ENCODE results near the gene CCL2.

Gene CCL2

DNA sequence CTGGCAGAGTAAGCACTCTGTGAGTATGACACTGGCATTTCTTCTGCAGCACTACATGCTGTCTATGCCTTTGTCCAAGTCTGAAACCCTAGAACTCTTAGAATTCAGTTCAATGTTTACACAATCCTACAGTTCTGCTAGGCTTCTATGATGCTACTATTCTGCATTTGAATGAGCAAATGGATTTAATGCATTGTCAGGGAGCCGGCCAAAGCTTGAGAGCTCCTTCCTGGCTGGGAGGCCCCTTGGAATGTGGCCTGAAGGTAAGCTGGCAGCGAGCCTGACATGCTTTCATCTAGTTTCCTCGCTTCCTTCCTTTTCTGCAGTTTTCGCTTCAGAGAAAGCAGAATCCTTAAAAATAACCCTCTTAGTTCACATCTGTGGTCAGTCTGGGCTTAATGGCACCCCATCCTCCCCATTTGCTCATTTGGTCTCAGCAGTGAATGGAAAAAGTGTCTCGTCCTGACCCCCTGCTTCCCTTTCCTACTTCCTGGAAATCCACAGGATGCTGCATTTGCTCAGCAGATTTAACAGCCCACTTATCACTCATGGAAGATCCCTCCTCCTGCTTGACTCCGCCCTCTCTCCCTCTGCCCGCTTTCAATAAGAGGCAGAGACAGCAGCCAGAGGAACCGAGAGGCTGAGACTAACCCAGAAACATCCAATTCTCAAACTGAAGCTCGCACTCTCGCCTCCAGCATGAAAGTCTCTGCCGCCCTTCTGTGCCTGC lies at the start of gene CCL2:
TSS of gene CCL2 (plus strand) at position 635 of the 730 bp plus-strand sequence. CDS start at position 700, 65 bp downstream.
- no peak for TF ChIP-seq GATA2 (IDR thresholded peaks at IDR 0.05; ENCODE audit: low read depth, low read length)
- TF ChIP-seq GATA3 (IDR thresholded peaks at IDR 0.05; ENCODE audit: low read depth, low read length) = no peak

DNA sequence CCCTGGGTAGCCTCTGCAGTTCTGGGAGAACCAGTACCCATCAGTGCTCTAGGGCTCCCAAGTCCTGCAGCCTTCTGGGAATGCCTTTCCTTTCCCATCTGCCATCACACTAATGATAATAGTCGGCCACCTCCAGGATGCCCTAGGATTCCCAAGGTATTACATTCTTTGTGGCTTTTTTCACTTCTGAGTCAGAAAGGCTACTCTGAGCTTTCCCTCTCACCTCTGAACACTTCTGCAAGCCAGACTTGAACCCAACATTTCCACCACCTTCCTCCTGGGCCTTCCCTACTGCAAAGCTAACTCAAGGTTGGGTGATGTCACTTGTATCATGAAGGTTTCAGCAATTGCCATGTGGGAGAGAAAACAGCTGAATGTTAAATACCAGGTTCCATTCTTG lies 49.7 kb upstream of the CCL2 start:
- TF ChIP-seq GATA3 (IDR thresholded peaks at IDR 0.05; ENCODE audit: low read depth, low read length) (no peak), GATA2 (IDR thresholded peaks at IDR 0.05; ENCODE audit: low read depth, low read length) (no peak)

DNA sequence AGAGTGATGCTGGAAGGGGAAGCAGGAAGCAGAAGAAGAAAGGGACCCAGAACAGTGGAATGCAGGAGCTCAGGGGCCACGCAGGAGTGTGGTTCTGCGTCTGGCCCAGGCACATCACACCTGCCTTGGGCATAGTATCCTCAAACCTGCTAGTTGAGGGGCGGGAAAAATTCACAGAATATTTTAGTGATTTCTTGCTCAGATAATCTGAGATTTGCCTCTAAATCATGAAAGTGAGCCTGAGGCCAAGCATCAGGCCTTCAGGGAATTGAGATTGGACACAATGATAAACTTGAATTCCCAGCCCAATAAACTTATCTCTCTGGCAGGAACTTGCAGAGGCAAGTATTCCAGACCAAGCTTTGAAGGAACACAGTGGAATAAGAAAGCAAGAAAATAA lies 48.5 kb upstream of the CCL2 start:
- TF ChIP-seq GATA3 (IDR thresholded peaks at IDR 0.05; ENCODE audit: low read depth, low read length) (no peak), GATA2 (IDR thresholded peaks at IDR 0.05; ENCODE audit: low read depth, low read length) (no peak)

DNA sequence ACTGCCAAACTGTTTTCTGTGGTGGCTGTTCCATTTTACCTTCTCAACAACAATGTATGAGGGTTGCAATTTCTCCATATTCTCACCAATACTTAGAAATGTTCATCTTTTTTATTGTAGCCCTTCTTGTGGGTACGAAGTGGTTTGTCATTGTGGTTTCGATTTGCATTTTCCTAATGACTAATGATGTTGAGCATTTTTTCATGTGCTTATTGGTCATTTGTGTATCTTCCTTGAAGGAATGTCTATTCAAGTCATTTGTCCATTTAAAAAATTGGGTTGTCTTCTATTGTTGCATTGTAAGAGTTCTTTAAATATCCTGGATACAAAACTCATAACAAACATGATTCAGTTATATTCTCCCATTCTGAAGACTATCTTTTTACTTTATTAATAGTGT lies 47.5 kb upstream of the CCL2 start:
- TF ChIP-seq GATA2 (IDR thresholded peaks at IDR 0.05; ENCODE audit: low read depth, low read length) (no peak), GATA3 (IDR thresholded peaks at IDR 0.05; ENCODE audit: low read depth, low read length) (no peak)

DNA sequence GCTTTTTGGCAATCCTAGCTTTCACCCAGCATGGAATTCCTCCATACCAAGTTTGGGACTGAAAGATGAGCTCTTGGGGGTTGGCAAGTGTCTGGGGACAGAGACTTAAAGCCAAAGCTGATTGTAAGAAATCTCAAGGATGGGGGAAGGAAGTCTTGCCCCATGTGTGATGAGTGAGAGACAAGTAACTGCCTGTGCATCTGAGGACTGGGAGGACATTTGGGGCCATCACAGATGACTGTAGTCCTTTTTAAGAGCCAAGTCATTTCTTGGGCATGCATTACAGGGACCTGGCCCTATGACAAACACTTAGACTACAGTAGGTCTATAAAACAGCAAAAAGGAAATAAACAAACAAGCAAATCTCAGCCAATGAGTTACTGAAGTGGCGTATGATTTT lies 36.3 kb upstream of the CCL2 start:
- TF ChIP-seq GATA2 (IDR thresholded peaks at IDR 0.05; ENCODE audit: low read depth, low read length) = no peak
- TF ChIP-seq GATA3 (IDR thresholded peaks at IDR 0.05; ENCODE audit: low read depth, low read length) = no peak

DNA sequence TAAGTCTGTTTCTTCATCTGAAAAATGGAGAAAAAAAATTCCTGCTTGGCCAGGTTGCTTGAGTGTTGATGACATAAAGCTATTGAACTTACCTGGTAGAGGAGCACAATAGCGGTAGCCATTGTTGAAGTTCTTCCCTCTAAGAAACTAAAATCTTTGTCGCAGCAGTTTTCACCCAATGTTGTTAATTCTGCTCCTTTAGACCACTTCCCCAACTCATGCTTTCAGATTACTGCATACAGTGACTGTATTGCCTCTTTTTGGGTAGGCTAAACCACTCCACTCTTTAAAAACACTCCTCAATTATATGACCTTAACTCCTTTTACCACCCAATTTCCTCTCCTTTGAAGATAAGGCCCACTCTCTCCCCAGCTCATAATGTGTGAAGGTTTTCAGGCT lies 35.7 kb upstream of the CCL2 start:
- TF ChIP-seq GATA2 (IDR thresholded peaks at IDR 0.05; ENCODE audit: low read depth, low read length) = no peak
- no peak for TF ChIP-seq GATA3 (IDR thresholded peaks at IDR 0.05; ENCODE audit: low read depth, low read length)

DNA sequence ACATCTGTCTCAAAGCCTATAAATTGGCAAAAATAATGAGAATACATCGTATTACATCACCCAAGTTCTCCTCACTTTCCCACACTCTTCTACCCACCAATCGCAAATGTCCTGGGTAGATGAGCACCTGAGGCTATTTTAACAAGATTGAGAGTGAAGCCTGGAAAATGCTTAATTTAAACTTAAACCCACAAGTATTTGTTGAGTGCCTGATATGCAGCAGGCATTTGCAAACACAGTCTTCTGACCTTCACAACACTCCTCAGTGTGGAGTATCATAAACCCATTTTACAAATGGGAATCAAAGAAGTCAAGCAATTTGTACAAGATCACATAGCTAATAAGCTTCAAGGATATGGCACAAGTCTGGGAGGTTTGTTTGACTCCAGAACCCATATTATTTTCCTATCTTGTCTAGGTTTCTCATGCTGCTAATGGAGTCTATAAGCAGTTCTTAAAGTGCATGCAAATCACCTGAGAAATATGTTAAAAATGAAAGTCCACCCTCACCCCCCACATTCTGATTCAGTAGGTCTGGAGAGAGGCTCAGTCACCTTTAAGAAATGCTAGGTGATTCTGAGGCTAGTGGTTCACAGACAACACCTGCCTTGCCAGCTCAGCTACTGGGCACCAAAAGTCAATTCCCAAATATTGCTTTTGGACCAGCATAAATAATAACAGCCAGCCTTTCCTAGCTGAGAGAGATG lies 34.9 kb upstream of the CCL2 start:
- TF ChIP-seq GATA2 (IDR thresholded peaks at IDR 0.05; ENCODE audit: low read depth, low read length) (no peak), GATA3 (IDR thresholded peaks at IDR 0.05; ENCODE audit: low read depth, low read length) (no peak)

DNA sequence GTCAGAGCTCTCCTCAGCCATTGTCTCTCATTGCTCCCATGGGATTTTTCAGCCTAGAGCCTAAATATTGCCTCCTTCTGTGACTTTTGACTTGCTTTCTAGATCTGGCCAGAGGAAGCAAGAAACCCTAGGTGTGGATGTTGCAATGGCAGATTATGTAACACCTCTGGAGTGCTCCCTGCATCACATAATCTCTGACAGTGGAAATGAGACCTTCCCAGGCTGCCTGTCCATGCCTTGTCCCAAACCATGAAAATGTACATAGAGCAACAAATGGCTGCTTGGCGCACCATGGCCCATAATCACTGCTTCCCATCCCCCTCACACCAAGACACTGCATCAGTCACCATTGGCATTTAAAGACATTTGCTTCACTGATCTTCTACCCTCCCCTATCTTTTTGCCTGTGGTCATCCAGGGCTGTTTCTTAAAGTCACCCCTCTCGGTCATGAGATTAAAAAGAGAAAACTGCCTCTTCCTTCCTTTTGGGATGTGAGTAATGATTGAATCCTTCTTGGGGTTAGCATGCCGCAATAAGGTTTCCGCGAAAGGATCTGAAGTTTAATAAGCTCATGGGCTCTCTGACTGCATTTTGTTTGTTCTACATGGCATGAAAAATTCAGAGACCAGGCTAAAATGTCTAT lies 34.2 kb upstream of the CCL2 start:
- TF ChIP-seq GATA3 (IDR thresholded peaks at IDR 0.05; ENCODE audit: low read depth, low read length) = no peak
- TF ChIP-seq GATA2 (IDR thresholded peaks at IDR 0.05; ENCODE audit: low read depth, low read length) = no peak

DNA sequence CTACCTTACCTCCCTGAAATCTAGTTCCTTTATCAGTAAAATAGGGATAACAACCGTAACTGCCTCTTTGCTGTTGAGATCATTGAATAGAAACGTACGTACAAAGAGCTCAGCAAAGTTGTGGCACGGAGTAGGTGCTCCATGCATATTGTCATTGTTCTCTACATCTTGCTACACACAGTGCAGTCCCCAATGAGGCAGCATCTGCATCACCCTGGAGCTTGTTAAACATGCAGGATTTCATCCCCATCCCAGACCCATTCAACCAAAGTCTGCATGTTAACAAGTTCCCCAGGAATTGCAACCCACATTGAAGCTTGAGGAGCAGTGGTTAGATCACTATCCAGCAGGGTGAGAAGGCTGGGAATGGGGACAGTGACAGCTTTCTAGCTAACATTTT lies 33.7 kb upstream of the CCL2 start:
- TF ChIP-seq GATA3 (IDR thresholded peaks at IDR 0.05; ENCODE audit: low read depth, low read length) (no peak), GATA2 (IDR thresholded peaks at IDR 0.05; ENCODE audit: low read depth, low read length) (no peak)

DNA sequence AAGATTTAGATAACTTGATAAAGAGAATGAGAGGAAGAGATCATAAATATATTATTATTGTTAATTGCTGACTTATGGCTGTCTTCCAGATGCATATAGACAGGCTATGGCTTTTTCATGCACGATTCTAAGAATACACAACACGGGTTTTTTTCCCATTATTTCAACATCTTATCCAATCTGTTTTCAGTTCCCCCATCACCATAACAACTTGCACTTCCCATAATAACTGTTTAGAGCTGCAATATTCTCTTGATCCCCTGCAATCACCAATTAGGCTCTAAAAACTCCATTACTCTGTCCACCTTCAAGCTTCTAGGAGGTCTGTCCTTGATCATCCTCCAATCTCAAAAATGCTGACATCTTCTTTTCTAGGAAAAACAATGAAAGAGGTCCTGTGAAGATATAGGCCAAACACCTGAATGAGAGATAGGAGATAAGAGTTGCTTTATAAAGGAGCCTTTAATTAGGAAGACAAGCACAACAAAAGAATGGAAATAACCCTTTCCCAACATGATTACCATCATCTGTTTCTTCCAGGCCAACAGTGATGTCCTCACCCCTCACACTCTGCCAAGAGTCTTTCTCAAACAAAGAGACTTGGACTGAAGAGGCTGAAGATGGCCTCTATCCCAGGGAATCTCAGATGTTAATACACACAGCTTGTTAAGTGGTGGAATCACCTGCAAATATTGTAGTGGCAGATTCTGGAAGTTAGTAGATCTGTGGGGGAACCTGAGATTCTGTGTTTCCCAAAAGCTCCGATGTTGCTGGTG lies 32.2 kb upstream of the CCL2 start:
- TF ChIP-seq GATA3 (IDR thresholded peaks at IDR 0.05; ENCODE audit: low read depth, low read length) (no peak), GATA2 (IDR thresholded peaks at IDR 0.05; ENCODE audit: low read depth, low read length) (no peak)

DNA sequence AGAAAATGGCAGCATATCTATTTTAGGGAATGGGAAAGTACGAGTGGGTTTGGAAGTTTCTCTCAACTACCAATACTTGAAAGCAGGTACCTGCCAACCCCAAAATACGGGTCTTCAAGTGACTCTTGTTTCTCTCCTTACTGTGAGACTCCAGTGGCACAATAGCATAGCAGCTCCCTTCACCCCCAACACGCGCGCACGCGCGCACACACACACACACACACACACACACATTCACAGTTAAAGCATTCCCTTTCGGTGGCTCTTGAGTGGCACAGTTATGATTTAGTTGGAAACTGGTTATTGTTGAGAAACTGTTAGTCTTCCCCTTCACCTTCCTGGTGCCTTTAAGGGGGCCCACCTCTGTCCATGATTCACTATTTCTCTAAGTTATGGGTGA lies 30.0 kb upstream of the CCL2 start:
- TF ChIP-seq GATA2 (IDR thresholded peaks at IDR 0.05; ENCODE audit: low read depth, low read length) = no peak
- TF ChIP-seq GATA3 (IDR thresholded peaks at IDR 0.05; ENCODE audit: low read depth, low read length) = no peak

DNA sequence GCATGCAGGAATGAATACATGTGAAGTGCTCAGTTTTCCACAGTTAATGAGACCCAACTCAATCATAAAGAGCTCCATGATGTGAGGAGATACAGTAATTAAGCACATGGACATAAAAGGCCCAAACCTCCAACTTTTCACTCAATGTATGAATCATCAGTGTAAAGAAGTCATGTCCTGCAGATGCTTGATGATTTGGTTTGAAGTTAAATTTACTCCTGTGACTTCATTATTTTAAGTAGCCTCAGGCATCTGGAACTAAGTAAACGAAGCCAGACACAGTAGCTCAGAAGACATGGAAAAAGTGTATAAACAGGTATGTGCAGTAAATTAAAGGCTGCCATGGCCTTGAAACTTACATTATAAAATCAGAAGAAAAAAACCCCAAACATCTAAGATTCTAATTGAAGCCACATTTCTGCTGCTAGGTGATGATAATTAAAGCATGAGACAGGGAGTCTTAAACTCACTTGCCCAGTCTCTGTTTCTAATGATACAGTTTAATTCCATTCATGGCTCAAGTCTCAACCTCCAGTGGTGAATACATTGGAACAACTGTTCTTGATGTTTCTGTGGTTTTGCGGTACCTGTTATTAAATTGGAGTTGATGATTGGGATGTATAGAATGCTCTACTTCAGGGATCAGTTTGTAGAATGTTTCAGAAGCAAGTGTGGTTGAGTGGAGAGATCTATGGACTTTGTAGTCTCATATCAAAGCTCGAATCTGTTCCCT lies 28.9 kb upstream of the CCL2 start:
- TF ChIP-seq GATA2 (IDR thresholded peaks at IDR 0.05; ENCODE audit: low read depth, low read length) = no peak
- TF ChIP-seq GATA3 (IDR thresholded peaks at IDR 0.05; ENCODE audit: low read depth, low read length) = no peak

DNA sequence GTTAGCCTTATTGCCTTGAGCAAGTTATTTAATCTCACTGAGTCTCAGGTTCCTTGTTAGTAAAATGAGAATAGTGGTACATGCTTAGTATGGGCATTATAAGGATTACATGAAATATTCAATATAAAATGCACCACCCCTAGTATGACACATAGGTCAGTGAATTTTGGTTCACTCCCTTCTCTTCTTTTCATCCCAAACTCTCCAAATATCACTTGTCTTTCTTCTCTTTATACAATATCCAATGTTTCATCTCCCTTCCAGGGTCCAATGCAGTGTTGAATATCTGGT lies 28.4 kb upstream of the CCL2 start:
- no peak for TF ChIP-seq GATA2 (IDR thresholded peaks at IDR 0.05; ENCODE audit: low read depth, low read length)
- no peak for TF ChIP-seq GATA3 (IDR thresholded peaks at IDR 0.05; ENCODE audit: low read depth, low read length)

DNA sequence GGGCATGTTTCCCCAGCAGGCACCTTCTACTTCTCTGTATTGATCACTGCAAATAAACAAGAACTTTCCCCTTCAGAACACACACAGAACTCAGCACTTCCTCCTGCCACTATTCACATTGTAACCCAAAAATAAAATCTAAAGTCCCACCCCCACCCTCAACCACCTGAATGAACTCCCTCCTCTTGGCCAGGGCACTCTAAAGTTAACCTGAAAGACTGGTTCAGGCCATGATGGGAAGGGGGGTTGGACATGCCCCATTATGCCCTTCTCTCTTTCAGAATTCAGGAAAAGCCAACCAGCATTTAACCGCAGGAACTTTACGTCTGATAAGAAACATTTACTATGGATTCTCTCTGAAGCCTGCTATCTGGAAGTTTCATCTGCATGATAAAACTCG lies 27.4 kb upstream of the CCL2 start:
- TF ChIP-seq GATA2 (IDR thresholded peaks at IDR 0.05; ENCODE audit: low read depth, low read length) (no peak), GATA3 (IDR thresholded peaks at IDR 0.05; ENCODE audit: low read depth, low read length) (no peak)
